ENCODE data around the gene OSBPL3.

- no peak for TF ChIP-seq EP300 (IDR thresholded peaks at IDR 0.05; ENCODE audit: borderline replicate concordance in 1 of 2, low read depth in 1 of 2, low read length in 1 of 2)
- TF ChIP-seq CTCF (IDR thresholded peaks at IDR 0.05) = peak; percentile 49
- no peak for TF ChIP-seq TAF1 (IDR thresholded peaks at IDR 0.05; ENCODE audit: borderline replicate concordance, low read depth, low read length)
- TF ChIP-seq RFX5 (IDR thresholded peaks at IDR 0.05; ENCODE audit: low read length) = no peak
- TF ChIP-seq SIN3A (IDR thresholded peaks at IDR 0.05; ENCODE audit: borderline replicate concordance, low read depth, low read length) = no peak
- no peak for TF ChIP-seq JUND (IDR thresholded peaks at IDR 0.05)
- TF ChIP-seq RCOR1 (IDR thresholded peaks at IDR 0.05; ENCODE audit: low read length) = no peak
- no peak for TF ChIP-seq CHD2 (IDR thresholded peaks at IDR 0.05; ENCODE audit: low read length, partially characterized antibody)
- no peak for TF ChIP-seq RXRA (IDR thresholded peaks at IDR 0.05; ENCODE audit: borderline replicate concordance, low read depth)
- no peak for TF ChIP-seq FOXM1 (IDR thresholded peaks at IDR 0.05; ENCODE audit: low read depth)
- no peak for TF ChIP-seq YY1 (IDR thresholded peaks at IDR 0.05; ENCODE audit: low read depth)
- no peak for TF ChIP-seq MAX (IDR thresholded peaks at IDR 0.05; ENCODE audit: low read depth)
- TF ChIP-seq SMC3 (IDR thresholded peaks at IDR 0.05; ENCODE audit: low read depth, low read length) = no peak
Measured at GRCh38 chr7:24881623-24882022, 98.4 kb downstream of the OSBPL3 start.

Measured in SK-N-SH (cell line).